ENCODE measurements around the gene NHLRC1. TPM values are rescaled to one million over a fixed set of nuclear protein-coding genes. Genes with fewer than 3 reads are reported as not detected.

Gene NHLRC1
- total RNA-seq, 1 donor: 2.9 TPM

- Histone ChIP-seq H3K4me3 (ENCODE audit: insufficient read depth, low read length) (no peak overlapping the region), H2AFZ (ENCODE audit: low read length) (no peak overlapping the region), H3K27me3 (ENCODE audit: insufficient read depth, low read length) (no peaks in the 10 kb centered on the region), H3K79me2 (ENCODE audit: insufficient read depth, low read length) (no peaks in the 10 kb centered on the region), H3K4me2 (ENCODE audit: insufficient read depth, low read length) (no peak overlapping the region), H3K4me1 (ENCODE audit: insufficient read depth, low read length) (no peaks in the 10 kb centered on the region), H3K27ac (ENCODE audit: low read depth, low read length) (no peak overlapping the region), H3K9me3 (ENCODE audit: low read depth, low read length) (no peaks in the 10 kb centered on the region), H4K20me1 (ENCODE audit: insufficient read depth, low read length) (no peaks in the 10 kb centered on the region), H3K36me3 (ENCODE audit: insufficient read depth, low read length) (peaks cover 70% of the 10 kb centered on the region)
- no peak for DNase-seq (ENCODE audit: insufficient read length, low spot score, missing footprints)
- TF ChIP-seq CTCF (IDR thresholded peaks at IDR 0.05; ENCODE audit: extremely low read depth, low read depth, low read length): no peak
Measured at GRCh38 chr6:18138906-18139305, 16.4 kb upstream of the NHLRC1 start.

GRCh38 chr6:18136260-18136659, 13.8 kb upstream of the NHLRC1 start:
- Histone ChIP-seq H2AFZ (ENCODE audit: low read length) (no peak overlapping the region), H3K27ac (ENCODE audit: low read depth, low read length) (no peak overlapping the region), H3K79me2 (ENCODE audit: insufficient read depth, low read length) (no peaks in the 10 kb centered on the region), H4K20me1 (ENCODE audit: insufficient read depth, low read length) (no peaks in the 10 kb centered on the region), H3K4me3 (ENCODE audit: insufficient read depth, low read length) (no peak overlapping the region), H3K36me3 (ENCODE audit: insufficient read depth, low read length) (peaks cover 58% of the 10 kb centered on the region), H3K4me1 (ENCODE audit: insufficient read depth, low read length) (no peaks in the 10 kb centered on the region), H3K4me2 (ENCODE audit: insufficient read depth, low read length) (no peak overlapping the region), H3K27me3 (ENCODE audit: insufficient read depth, low read length) (no peaks in the 10 kb centered on the region), H3K9me3 (ENCODE audit: low read depth, low read length) (no peaks in the 10 kb centered on the region)
- no peak for TF ChIP-seq CTCF (IDR thresholded peaks at IDR 0.05; ENCODE audit: extremely low read depth, low read depth, low read length)
- DNase-seq (ENCODE audit: insufficient read length, low spot score, missing footprints): no peak

DNA sequence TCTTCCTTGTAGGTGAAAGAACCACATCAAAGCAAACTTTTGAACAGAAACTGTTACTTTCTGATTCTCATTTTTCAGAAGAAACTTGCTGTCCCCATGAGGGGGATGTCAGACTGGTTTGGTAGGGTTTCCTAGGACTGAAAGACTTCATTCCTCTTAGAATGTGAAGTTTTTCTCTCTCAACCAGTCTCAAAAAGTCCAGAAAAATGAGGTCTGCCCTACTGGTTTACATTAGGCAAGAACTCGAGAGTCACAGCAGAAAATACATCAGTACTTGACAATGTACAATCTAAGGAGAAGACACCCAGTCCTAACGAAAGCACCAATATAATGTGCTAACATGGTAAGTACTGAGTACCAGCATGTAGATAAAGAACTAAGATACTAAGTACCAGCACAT, 12.7 kb upstream of the NHLRC1 start:
- H3K4me2 ChIP-seq (ENCODE audit: insufficient read depth, low read length): no peak overlapping the region
- no peak for DNase-seq (ENCODE audit: insufficient read length, low spot score, missing footprints)
- no peaks in the 10 kb centered on the region for H3K79me2 ChIP-seq (ENCODE audit: insufficient read depth, low read length)
- H3K27me3 ChIP-seq (ENCODE audit: insufficient read depth, low read length): no peaks in the 10 kb centered on the region
- H3K9me3 ChIP-seq (ENCODE audit: low read depth, low read length): no peaks in the 10 kb centered on the region
- H4K20me1 ChIP-seq (ENCODE audit: insufficient read depth, low read length): no peaks in the 10 kb centered on the region
- H3K4me1 ChIP-seq (ENCODE audit: insufficient read depth, low read length): no peaks in the 10 kb centered on the region
- TF ChIP-seq CTCF (IDR thresholded peaks at IDR 0.05; ENCODE audit: extremely low read depth, low read depth, low read length): no peak
- H3K4me3 ChIP-seq (ENCODE audit: insufficient read depth, low read length): no peak overlapping the region
- H3K27ac ChIP-seq (ENCODE audit: low read depth, low read length): no peak overlapping the region
- no peak overlapping the region for H2AFZ ChIP-seq (ENCODE audit: low read length)
- H3K36me3 ChIP-seq (ENCODE audit: insufficient read depth, low read length): peaks cover 50% of the 10 kb centered on the region

- no peak overlapping the region for H3K4me3 ChIP-seq (ENCODE audit: insufficient read depth, low read length)
- H4K20me1 ChIP-seq (ENCODE audit: insufficient read depth, low read length): no peaks in the 10 kb centered on the region
- H3K27ac ChIP-seq (ENCODE audit: low read depth, low read length): no peak overlapping the region
- no peak for TF ChIP-seq CTCF (IDR thresholded peaks at IDR 0.05; ENCODE audit: extremely low read depth, low read depth, low read length)
- H3K27me3 ChIP-seq (ENCODE audit: insufficient read depth, low read length): no peaks in the 10 kb centered on the region
- H3K4me1 ChIP-seq (ENCODE audit: insufficient read depth, low read length): no peaks in the 10 kb centered on the region
- no peak overlapping the region for H2AFZ ChIP-seq (ENCODE audit: low read length)
- H3K36me3 ChIP-seq (ENCODE audit: insufficient read depth, low read length): peaks cover 27% of the 10 kb centered on the region
- no peaks in the 10 kb centered on the region for H3K9me3 ChIP-seq (ENCODE audit: low read depth, low read length)
- no peaks in the 10 kb centered on the region for H3K79me2 ChIP-seq (ENCODE audit: insufficient read depth, low read length)
- no peak for DNase-seq (ENCODE audit: insufficient read length, low spot score, missing footprints)
- no peak overlapping the region for H3K4me2 ChIP-seq (ENCODE audit: insufficient read depth, low read length)
Measured at GRCh38 chr6:18132346-18132745, 9.9 kb upstream of the NHLRC1 start.

Measured in osteoblast (primary cell).